22Rv1 (cell line): ENCODE data around the gene RCBTB1.

ENCODE experiments used
- CTCF ChIP-seq: fragments of 450-650 bp; IDR thresholded peaks from 2 replicates; pipeline ENCODE4 v1.5.1; 2017; ENCODE audit warnings: mild to moderate bottlenecking
- ZFX ChIP-seq: fragments of 450-650 bp; IDR thresholded peaks from 2 replicates; pipeline ENCODE4 v1.6.1; 2017; ENCODE audit warnings: antibody characterized with exemption, borderline replicate concordance

GRCh38 chr13:49597043-49597641, 11.8 kb upstream of the RCBTB1 start:
- no peak for TF ChIP-seq CTCF
- TF ChIP-seq ZFX = no peak
